SK-N-DZ (cell line): ENCODE data around the gene CMSS1.

Source experiments
- DNase-seq: peaks from one replicate; pipeline ENCODE4 v3.0.0-alpha.2; 2015; ENCODE audit warnings: low spot score

The CMSS1 gene

GRCh38 chr3:100105501-100105900 lies 287.8 kb downstream of the CMSS1 start:
- no peak for DNase-seq

GRCh38 chr3:100106094-100106493 lies 288.4 kb downstream of the CMSS1 start:
- DNase-seq: no peak

GRCh38 chr3:100106531-100107141 lies 289.0 kb downstream of the CMSS1 start:
- DNase-seq: no peak

- DNase-seq: no peak
Observed at GRCh38 chr3:100107221-100107814, 289.7 kb downstream of the CMSS1 start.

GRCh38 chr3:100108464-100109079 lies 290.9 kb downstream of the CMSS1 start:
- DNase-seq: no peak

- DNase-seq: no peak
Observed at GRCh38 chr3:100110162-100110561, 292.5 kb downstream of the CMSS1 start.

- no peak for DNase-seq
Observed at GRCh38 chr3:100111728-100112127, 294.1 kb downstream of the CMSS1 start.

GRCh38 chr3:100113723-100114412 lies 296.2 kb downstream of the CMSS1 start:
- no peak for DNase-seq

- no peak for DNase-seq
Observed at GRCh38 chr3:100114413-100115030, 296.9 kb downstream of the CMSS1 start, which contains the start of gene FILIP1L. TSS of gene FILIP1L (minus strand) at chr3:100114501.

- no peak for DNase-seq
Observed at GRCh38 chr3:100117093-100117492, 299.4 kb downstream of the CMSS1 start.

GRCh38 chr3:100120012-100120411 lies 302.4 kb downstream of the CMSS1 start:
- no peak for DNase-seq

GRCh38 chr3:100120693-100121092 lies 303.0 kb downstream of the CMSS1 start:
- no peak for DNase-seq

GRCh38 chr3:100122321-100122720 lies 304.7 kb downstream of the CMSS1 start:
- no peak for DNase-seq

GRCh38 chr3:100123112-100123511 lies 305.4 kb downstream of the CMSS1 start:
- DNase-seq: no peak

GRCh38 chr3:100124201-100124761 lies 306.6 kb downstream of the CMSS1 start:
- DNase-seq: no peak

GRCh38 chr3:100125161-100125938 lies 307.7 kb downstream of the CMSS1 start:
- DNase-seq: peak; percentile 21

- DNase-seq: peak; percentile 99
Observed at GRCh38 chr3:100127792-100128191, 310.1 kb downstream of the CMSS1 start.

- no peak for DNase-seq
Observed at GRCh38 chr3:100128565-100128964, 310.9 kb downstream of the CMSS1 start.

- DNase-seq: no peak
Observed at GRCh38 chr3:100129941-100130340, 312.3 kb downstream of the CMSS1 start.

- DNase-seq: no peak
Observed at GRCh38 chr3:100131241-100131640, 313.6 kb downstream of the CMSS1 start.

GRCh38 chr3:100136921-100137320 lies 319.3 kb downstream of the CMSS1 start:
- no peak for DNase-seq
